Astrocyte (in vitro differentiated cells and primary cell): ENCODE data around the gene VPS13D. TPM values are rescaled to one million over a fixed set of nuclear protein-coding genes. Genes with fewer than 3 reads are reported as not detected.

ENCODE experiments used
- DNase-seq: peaks from one replicate; pipeline ENCODE4 v3.0.0-alpha.2; 2010; ENCODE audit warnings: low read depth
- FAIRE-seq: peaks from 2 replicates; lab custom pipeline; 2011; peaks lifted over from hg19 to GRCh38; lab: Jason Lieb, UNC
- H2AFZ ChIP-seq: 2 replicates; pipeline ENCODE4 v1.6.0; 2012; ENCODE audit warnings: low read depth, low read length, inconsistent platforms
- H3K27ac ChIP-seq: 2 replicates; pipeline ENCODE4 v1.5.1; 2011; ENCODE audit warnings: low read depth, low read length, inconsistent platforms
- H3K27me3 ChIP-seq: 2 replicates; pipeline ENCODE4 v1.6.0; 2011; ENCODE audit warnings: low read length, inconsistent platforms; ENCODE audit not compliant: insufficient read depth
- H3K36me3 ChIP-seq: 2 replicates; pipeline ENCODE4 v1.5.1; 2011; ENCODE audit warnings: low read length, inconsistent platforms; ENCODE audit not compliant: insufficient read depth
- H3K4me1 ChIP-seq: 2 replicates; pipeline ENCODE4 v1.5.1; 2011; ENCODE audit warnings: low read length, inconsistent platforms; ENCODE audit not compliant: insufficient read depth
- H3K4me2 ChIP-seq: 2 replicates; pipeline ENCODE4 v1.6.0; 2012; ENCODE audit warnings: low read length, inconsistent platforms
- H3K4me3 ChIP-seq: 2 replicates; pipeline ENCODE4 v1.5.1; 2011; ENCODE audit warnings: low read depth, mild to moderate bottlenecking, low read length, inconsistent platforms; ENCODE audit not compliant: insufficient read depth
- H3K79me2 ChIP-seq: 2 replicates; pipeline ENCODE4 v1.6.0; 2012; ENCODE audit warnings: mild to moderate bottlenecking, low read length, inconsistent platforms; ENCODE audit not compliant: insufficient read depth
- H3K9ac ChIP-seq: 2 replicates; pipeline ENCODE4 v1.6.0; 2012; ENCODE audit warnings: mild to moderate bottlenecking, low read length, inconsistent platforms
- H3K9me3 ChIP-seq: 2 replicates; pipeline ENCODE4 v1.5.1; 2012; ENCODE audit warnings: low read depth, mild to moderate bottlenecking, low read length, inconsistent platforms; ENCODE audit not compliant: insufficient read depth
- H4K20me1 ChIP-seq: 2 replicates; pipeline ENCODE4 v1.6.0; 2012; ENCODE audit warnings: low read length, inconsistent platforms; ENCODE audit not compliant: insufficient read depth
- H3K27ac Mint-ChIP-seq: one replicate; pipeline ENCODE4 v1.8.0; 2021; ENCODE audit warnings: mild to moderate bottlenecking, mixed read lengths; ENCODE audit not compliant: unreplicated experiment
- H3K27me3 Mint-ChIP-seq: one replicate; pipeline ENCODE4 v1.8.0; 2021; ENCODE audit warnings: low read depth, mixed read lengths; ENCODE audit not compliant: unreplicated experiment
- H3K36me3 Mint-ChIP-seq: one replicate; pipeline ENCODE4 v1.8.0; 2021; ENCODE audit warnings: low read depth, mixed read lengths; ENCODE audit not compliant: unreplicated experiment
- H3K4me1 Mint-ChIP-seq: one replicate; pipeline ENCODE4 v1.8.0; 2021; ENCODE audit warnings: low read depth, mixed read lengths; ENCODE audit not compliant: unreplicated experiment
- H3K4me3 Mint-ChIP-seq: one replicate; pipeline ENCODE4 v1.8.0; 2021; ENCODE audit warnings: mild to moderate bottlenecking, moderate library complexity, mixed read lengths; ENCODE audit not compliant: unreplicated experiment
- H3K9me3 Mint-ChIP-seq: one replicate; pipeline ENCODE4 v1.8.0; 2021; ENCODE audit warnings: mild to moderate bottlenecking, mixed read lengths; ENCODE audit not compliant: unreplicated experiment
- EZH2 ChIP-seq: IDR thresholded peaks from 2 replicates; pipeline ENCODE4 v1.6.1; 2012; ENCODE audit warnings: mild to moderate bottlenecking, low read length, inconsistent platforms; ENCODE audit not compliant: insufficient read depth
- total RNA-seq: library from RNA; stranded (reverse); gene quantifications from 2 replicates; pipeline ENCODE4 v1.2.1, GENCODE V29; 2021
- TF ChIP-seq, protein P1 (sequence below): IDR thresholded peaks from 2 replicates; pipeline ENCODE4 v1.5.1; 2011; ENCODE audit warnings: low read depth, mild to moderate bottlenecking, inconsistent platforms, low read length, moderate library complexity; ENCODE audit not compliant: insufficient read depth

Gene VPS13D
- total RNA-seq, 1 donor from 2014 or later = 25.9 TPM

GRCh38 chr1:12514590-12514989, 284.8 kb downstream of the VPS13D start:
- H3K36me3 Mint-ChIP-seq = peaks cover 14% of the 10 kb centered on the region
- H2AFZ ChIP-seq = no peak overlapping the region
- peaks cover 4% of the 10 kb centered on the region for H3K4me1 ChIP-seq
- H3K9me3 Mint-ChIP-seq = no peaks in the 10 kb centered on the region
- H3K27me3 Mint-ChIP-seq = peaks cover 7% of the 10 kb centered on the region
- DNase-seq = no peak
- no peak for TF ChIP-seq EZH2
- TF ChIP-seq, protein P1, sequence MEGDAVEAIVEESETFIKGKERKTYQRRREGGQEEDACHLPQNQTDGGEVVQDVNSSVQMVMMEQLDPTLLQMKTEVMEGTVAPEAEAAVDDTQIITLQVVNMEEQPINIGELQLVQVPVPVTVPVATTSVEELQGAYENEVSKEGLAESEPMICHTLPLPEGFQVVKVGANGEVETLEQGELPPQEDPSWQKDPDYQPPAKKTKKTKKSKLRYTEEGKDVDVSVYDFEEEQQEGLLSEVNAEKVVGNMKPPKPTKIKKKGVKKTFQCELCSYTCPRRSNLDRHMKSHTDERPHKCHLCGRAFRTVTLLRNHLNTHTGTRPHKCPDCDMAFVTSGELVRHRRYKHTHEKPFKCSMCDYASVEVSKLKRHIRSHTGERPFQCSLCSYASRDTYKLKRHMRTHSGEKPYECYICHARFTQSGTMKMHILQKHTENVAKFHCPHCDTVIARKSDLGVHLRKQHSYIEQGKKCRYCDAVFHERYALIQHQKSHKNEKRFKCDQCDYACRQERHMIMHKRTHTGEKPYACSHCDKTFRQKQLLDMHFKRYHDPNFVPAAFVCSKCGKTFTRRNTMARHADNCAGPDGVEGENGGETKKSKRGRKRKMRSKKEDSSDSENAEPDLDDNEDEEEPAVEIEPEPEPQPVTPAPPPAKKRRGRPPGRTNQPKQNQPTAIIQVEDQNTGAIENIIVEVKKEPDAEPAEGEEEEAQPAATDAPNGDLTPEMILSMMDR = no peak
- no peak for FAIRE-seq
- no peaks in the 10 kb centered on the region for H3K79me2 ChIP-seq
- H3K9me3 ChIP-seq = no peaks in the 10 kb centered on the region
- no peak overlapping the region for H3K4me2 ChIP-seq
- H4K20me1 ChIP-seq = no peaks in the 10 kb centered on the region
- no peak overlapping the region for H3K9ac ChIP-seq
- H3K4me3 ChIP-seq = no peak overlapping the region
- H3K36me3 ChIP-seq = no peaks in the 10 kb centered on the region
- H3K4me3 Mint-ChIP-seq = no peak overlapping the region
- no peak overlapping the region for H3K27ac Mint-ChIP-seq
- H3K27ac ChIP-seq = no peak overlapping the region
- no peaks in the 10 kb centered on the region for H3K27me3 ChIP-seq
- H3K4me1 Mint-ChIP-seq = no peaks in the 10 kb centered on the region

DNA sequence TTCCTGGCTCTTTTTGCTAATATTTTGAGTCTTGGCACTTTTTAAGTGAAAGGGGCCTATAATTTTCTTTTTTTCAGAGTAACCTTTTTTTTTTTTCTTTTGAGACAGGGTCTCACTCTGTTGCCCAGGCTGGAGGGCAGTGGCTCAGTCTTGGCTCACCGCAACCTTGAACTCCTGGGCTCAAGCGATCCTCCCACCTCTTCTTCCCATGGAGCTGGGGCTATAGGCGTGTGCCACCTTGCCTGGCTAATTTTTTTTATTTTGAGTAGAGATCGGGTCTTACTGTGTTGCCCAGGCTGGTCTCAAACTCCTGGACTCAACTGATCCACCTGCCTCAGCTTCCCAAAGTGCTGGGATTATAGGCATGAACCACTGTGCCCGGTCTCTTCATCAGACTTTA, 285.4 kb downstream of the VPS13D start:
- no peaks in the 10 kb centered on the region for H3K9me3 ChIP-seq
- TF ChIP-seq, protein P1 = no peak
- no peak for TF ChIP-seq EZH2
- Mint-ChIP-seq H3K9me3 (no peaks in the 10 kb centered on the region), H3K36me3 (peaks cover 14% of the 10 kb centered on the region), H3K27ac (no peak overlapping the region), H3K27me3 (peaks cover 11% of the 10 kb centered on the region), H3K4me1 (no peaks in the 10 kb centered on the region), H3K4me3 (no peak overlapping the region)
- DNase-seq (no peak), FAIRE-seq (no peak)
- H3K4me3 ChIP-seq = no peak overlapping the region
- H3K27ac ChIP-seq = no peak overlapping the region
- no peak overlapping the region for H3K9ac ChIP-seq
- no peaks in the 10 kb centered on the region for H3K79me2 ChIP-seq
- no peaks in the 10 kb centered on the region for H3K27me3 ChIP-seq
- H4K20me1 ChIP-seq = no peaks in the 10 kb centered on the region
- H2AFZ ChIP-seq = no peak overlapping the region
- no peaks in the 10 kb centered on the region for H3K36me3 ChIP-seq
- peaks cover 4% of the 10 kb centered on the region for H3K4me1 ChIP-seq
- H3K4me2 ChIP-seq = no peak overlapping the region

DNA sequence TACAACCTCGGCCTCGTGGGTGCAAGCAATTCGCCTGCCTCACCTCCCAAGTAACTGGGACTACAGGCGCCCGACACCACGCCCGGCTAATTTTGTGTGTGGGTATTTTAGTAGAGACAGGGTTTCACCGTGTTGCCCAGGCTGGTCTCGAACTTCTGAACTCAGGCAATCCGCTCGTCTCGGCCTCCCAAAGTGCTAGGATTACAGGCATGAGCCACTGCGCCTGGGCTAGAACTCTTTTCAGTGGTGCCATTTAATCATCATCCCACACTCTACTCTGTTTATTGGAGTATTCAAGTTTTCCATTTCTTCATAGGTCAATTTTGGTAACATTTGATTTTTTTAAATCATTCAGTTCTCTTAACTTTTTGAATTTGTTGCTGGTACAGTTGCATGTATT, 286.9 kb downstream of the VPS13D start:
- H3K9me3 Mint-ChIP-seq = no peaks in the 10 kb centered on the region
- no peak overlapping the region for H3K4me3 ChIP-seq
- H3K36me3 ChIP-seq = no peaks in the 10 kb centered on the region
- peaks cover 4% of the 10 kb centered on the region for H3K4me1 ChIP-seq
- DNase-seq (no peak), FAIRE-seq (no peak)
- H2AFZ ChIP-seq = no peak overlapping the region
- H3K36me3 Mint-ChIP-seq = peaks cover 11% of the 10 kb centered on the region
- H3K9ac ChIP-seq = no peak overlapping the region
- no peaks in the 10 kb centered on the region for H3K4me1 Mint-ChIP-seq
- no peak overlapping the region for H3K4me2 ChIP-seq
- H3K79me2 ChIP-seq = no peaks in the 10 kb centered on the region
- TF ChIP-seq EZH2 = no peak
- TF ChIP-seq, protein P1 = no peak
- no peak overlapping the region for H3K27ac ChIP-seq
- no peaks in the 10 kb centered on the region for H3K9me3 ChIP-seq
- H3K27me3 Mint-ChIP-seq = peaks cover 16% of the 10 kb centered on the region
- H3K27me3 ChIP-seq = no peaks in the 10 kb centered on the region
- no peaks in the 10 kb centered on the region for H4K20me1 ChIP-seq
- no peak overlapping the region for H3K4me3 Mint-ChIP-seq
- H3K27ac Mint-ChIP-seq = no peak overlapping the region
